ENCODE data around the gene TOE1. TPM values are rescaled to one million over a fixed set of nuclear protein-coding genes. Genes with fewer than 3 reads are reported as not detected.

The TOE1 gene
- polyA plus RNA-seq, 1 of the 3 experiments (the other 2 are of a cell fraction): 19.1 TPM

DNA sequence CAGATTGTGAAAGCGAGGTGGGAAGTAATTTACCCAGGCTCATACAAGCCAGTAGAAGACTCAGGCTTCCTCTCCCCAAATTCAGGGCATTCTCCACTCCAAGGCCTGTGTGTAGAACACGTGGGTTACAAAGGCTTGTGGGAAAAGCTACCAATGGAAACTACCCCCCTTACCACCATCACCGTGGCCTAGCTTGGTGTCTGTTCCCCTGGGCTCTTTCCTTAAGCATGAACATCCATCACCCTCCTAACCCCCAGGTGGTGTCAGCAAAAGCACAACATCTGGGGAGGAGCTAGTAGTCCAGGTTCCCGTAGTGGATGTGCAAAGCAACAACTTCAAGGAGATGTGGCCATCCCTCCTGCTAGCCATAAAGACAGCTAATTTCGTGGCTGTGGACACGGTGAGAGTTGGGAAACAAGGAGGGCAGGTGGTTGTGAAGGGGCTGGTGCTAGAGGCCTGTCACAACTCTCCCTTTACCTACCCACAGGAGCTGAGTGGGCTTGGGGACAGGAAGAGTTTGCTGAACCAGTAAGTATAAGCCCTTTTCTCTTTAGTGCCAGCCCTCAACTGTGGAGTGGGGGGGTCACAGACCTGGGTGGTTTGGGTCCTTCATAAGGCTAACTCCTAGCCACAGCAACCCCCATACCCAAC, 971 bp downstream of the TOE1 start:
- peaks cover 14 to 36% of the 10 kb centered on the region in 2 experiments for H3K36me3 ChIP-seq (replicated peaks in 1 of 2; ENCODE audit: control insufficient read depth in 1 of 2, insufficient read depth in 2 of 2, low read length in 1 of 2)
- H2AFZ ChIP-seq (ENCODE audit: low read depth): peak overlapping the region; percentile 93; the same call in 1 of the 2 replicates
- WGBS (ENCODE audit: low lambda C conversion rate): 25% methylated on average over 6 of the region's 6 CpGs
- H3F3A ChIP-seq (replicated peaks; ENCODE audit: insufficient read depth): peaks cover 13% of the 10 kb centered on the region
- H4K20me1 ChIP-seq (ENCODE audit: insufficient read depth): no peaks in the 10 kb centered on the region
- TF ChIP-seq, protein P1, sequence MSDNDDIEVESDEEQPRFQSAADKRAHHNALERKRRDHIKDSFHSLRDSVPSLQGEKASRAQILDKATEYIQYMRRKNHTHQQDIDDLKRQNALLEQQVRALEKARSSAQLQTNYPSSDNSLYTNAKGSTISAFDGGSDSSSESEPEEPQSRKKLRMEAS (IDR thresholded peaks at IDR 0.05; ENCODE audit: low read depth): 0 out of 2 replicates have a peak, but pooled peaks have one; percentile 10
- TF ChIP-seq MXI1 (IDR thresholded peaks at IDR 0.05; ENCODE audit: low read depth, low read length) (peak; percentile 30), JUND (IDR thresholded peaks at IDR 0.05) (no peak)
- ChIA-PET POLR2A (interaction anchor here (1.1 to 3.0 kb wide), 9 partner anchors 9 to 566 kb away, joined by 3 to 38 read pairs (median 12); partner anchors contain the start of genes CCDC163, HECTD3, HPDL and MMACHC), CTCF (interaction anchor here (0.9 to 5.7 kb wide), 10 partner anchors 9 to 327 kb away, joined by 3 to 38 read pairs (median 6); partner anchors contain the start of gene TESK2)
- peak overlapping the region; percentile 97 to 98 for H3K27ac ChIP-seq (ENCODE audit: low read depth in 2 of 2, low read length in 1 of 2)
- DNase-seq: peak; percentile 39
- H3K4me2 ChIP-seq: peak overlapping the region; percentile 84
- peak overlapping the region; percentile 94 for H3K9ac ChIP-seq
- no peaks in the 10 kb centered on the region for H3K9me2 ChIP-seq
- no peaks in the 10 kb centered on the region for H3K27me3 ChIP-seq (ENCODE audit: insufficient read depth)
- H3K4me3 ChIP-seq (ENCODE audit: low read depth in 2 of 2, low read length in 1 of 2): peak overlapping the region; percentile 84 to 87
- peaks cover 0 to 11% of the 10 kb centered on the region in 2 experiments; a peak in 1 of 4 replicates for H3K4me1 ChIP-seq (ENCODE audit: control insufficient read depth in 1 of 2, insufficient read depth in 2 of 2, low read depth in 1 of 2, low read length in 1 of 2)
- H3K9me3 ChIP-seq: no peaks in the 10 kb centered on the region
- H3K79me2 ChIP-seq (ENCODE audit: insufficient read depth): peaks cover 37% of the 10 kb centered on the region

- no peak for TF ChIP-seq FOXJ3 (CRISPR knock-in tag; IDR thresholded peaks at IDR 0.05)
- TF ChIP-seq TEAD4 (IDR thresholded peaks at IDR 0.05; ENCODE audit: borderline replicate concordance, insufficient read depth): no peak
- no peak for TF ChIP-seq RFX5 (IDR thresholded peaks at IDR 0.05; ENCODE audit: low read length)
- TF ChIP-seq RAD21 (IDR thresholded peaks at IDR 0.05; ENCODE audit: low read length): no peak
- TF ChIP-seq, protein P2, sequence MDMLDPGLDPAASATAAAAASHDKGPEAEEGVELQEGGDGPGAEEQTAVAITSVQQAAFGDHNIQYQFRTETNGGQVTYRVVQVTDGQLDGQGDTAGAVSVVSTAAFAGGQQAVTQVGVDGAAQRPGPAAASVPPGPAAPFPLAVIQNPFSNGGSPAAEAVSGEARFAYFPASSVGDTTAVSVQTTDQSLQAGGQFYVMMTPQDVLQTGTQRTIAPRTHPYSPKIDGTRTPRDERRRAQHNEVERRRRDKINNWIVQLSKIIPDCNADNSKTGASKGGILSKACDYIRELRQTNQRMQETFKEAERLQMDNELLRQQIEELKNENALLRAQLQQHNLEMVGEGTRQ (IDR thresholded peaks at IDR 0.05; ENCODE audit: borderline replicate concordance, low read depth, low read length): no peak
- no peak for TF ChIP-seq SIN3A (IDR thresholded peaks at IDR 0.05; ENCODE audit: borderline replicate concordance, low read depth, low read length)
- no peak for TF ChIP-seq GATA2 (CRISPR knock-in tag; IDR thresholded peaks at IDR 0.05)
- TF ChIP-seq NRF1 (IDR thresholded peaks at IDR 0.05; ENCODE audit: low read depth, low read length): no peak
- TF ChIP-seq RXRA (IDR thresholded peaks at IDR 0.05; ENCODE audit: borderline replicate concordance, low read depth): no peak
- TF ChIP-seq MEF2A (IDR thresholded peaks at IDR 0.05; ENCODE audit: borderline replicate concordance, low read depth): no peak
- no peak for DNase-seq
- Histone ChIP-seq H3K4me3 (ENCODE audit: low read depth in 2 of 2, low read length in 1 of 2) (no peak overlapping the region), H3K79me2 (ENCODE audit: insufficient read depth) (peaks cover 19% of the 10 kb centered on the region), H4K20me1 (ENCODE audit: insufficient read depth) (no peaks in the 10 kb centered on the region), H3F3A (replicated peaks; ENCODE audit: insufficient read depth) (peaks cover 7% of the 10 kb centered on the region), H3K4me2 (no peak overlapping the region), H3K27me3 (ENCODE audit: insufficient read depth) (no peaks in the 10 kb centered on the region), H3K9ac (no peak overlapping the region), H3K27ac (ENCODE audit: low read depth in 2 of 2, low read length in 1 of 2) (no peak overlapping the region), H3K9me3 (no peaks in the 10 kb centered on the region), H3K4me1 (ENCODE audit: control insufficient read depth in 1 of 2, insufficient read depth in 2 of 2, low read depth in 1 of 2, low read length in 1 of 2) (peaks cover 11 to 16% of the 10 kb centered on the region in 2 experiments; a peak in 2 of 4 replicates), H3K36me3 (replicated peaks in 1 of 2; ENCODE audit: control insufficient read depth in 1 of 2, insufficient read depth in 2 of 2, low read length in 1 of 2) (peaks cover 14 to 36% of the 10 kb centered on the region in 2 experiments), H2AFZ (ENCODE audit: low read depth) (no peak overlapping the region), H3K9me2 (no peaks in the 10 kb centered on the region)
- CTCF ChIA-PET: interaction anchor here (2.2 to 8.8 kb wide), 2 partner anchors 15 to 149 kb away, joined by 9 to 55 read pairs; partner anchors contain the start of gene TESK2
- WGBS (ENCODE audit: low lambda C conversion rate): 100% methylated on average over 1 of the region's 2 CpGs
- POLR2A ChIA-PET: no interaction called here
Observed at GRCh38 chr1:45344499-45344898, 4.5 kb downstream of the TOE1 start.

All from SK-N-SH (cell line).